Measurements from ENCODE around the gene OSBPL8.
A peak's percentile ranks its signal among the peaks of the same experiment; 100 is the strongest.

The OSBPL8 gene, protein sequence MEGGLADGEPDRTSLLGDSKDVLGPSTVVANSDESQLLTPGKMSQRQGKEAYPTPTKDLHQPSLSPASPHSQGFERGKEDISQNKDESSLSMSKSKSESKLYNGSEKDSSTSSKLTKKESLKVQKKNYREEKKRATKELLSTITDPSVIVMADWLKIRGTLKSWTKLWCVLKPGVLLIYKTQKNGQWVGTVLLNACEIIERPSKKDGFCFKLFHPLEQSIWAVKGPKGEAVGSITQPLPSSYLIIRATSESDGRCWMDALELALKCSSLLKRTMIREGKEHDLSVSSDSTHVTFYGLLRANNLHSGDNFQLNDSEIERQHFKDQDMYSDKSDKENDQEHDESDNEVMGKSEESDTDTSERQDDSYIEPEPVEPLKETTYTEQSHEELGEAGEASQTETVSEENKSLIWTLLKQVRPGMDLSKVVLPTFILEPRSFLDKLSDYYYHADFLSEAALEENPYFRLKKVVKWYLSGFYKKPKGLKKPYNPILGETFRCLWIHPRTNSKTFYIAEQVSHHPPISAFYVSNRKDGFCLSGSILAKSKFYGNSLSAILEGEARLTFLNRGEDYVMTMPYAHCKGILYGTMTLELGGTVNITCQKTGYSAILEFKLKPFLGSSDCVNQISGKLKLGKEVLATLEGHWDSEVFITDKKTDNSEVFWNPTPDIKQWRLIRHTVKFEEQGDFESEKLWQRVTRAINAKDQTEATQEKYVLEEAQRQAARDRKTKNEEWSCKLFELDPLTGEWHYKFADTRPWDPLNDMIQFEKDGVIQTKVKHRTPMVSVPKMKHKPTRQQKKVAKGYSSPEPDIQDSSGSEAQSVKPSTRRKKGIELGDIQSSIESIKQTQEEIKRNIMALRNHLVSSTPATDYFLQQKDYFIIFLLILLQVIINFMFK

GRCh38 chr12:76559400-76560085, at the start of gene OSBPL8:
Gene OSBPL8, minus strand, starts transcription at chr12:76559771. Its CDS starts 72,220 bp downstream, at chr12:76487551.
- peak; percentile 95 for DNase-seq (ENCODE audit: low read depth)

DNA sequence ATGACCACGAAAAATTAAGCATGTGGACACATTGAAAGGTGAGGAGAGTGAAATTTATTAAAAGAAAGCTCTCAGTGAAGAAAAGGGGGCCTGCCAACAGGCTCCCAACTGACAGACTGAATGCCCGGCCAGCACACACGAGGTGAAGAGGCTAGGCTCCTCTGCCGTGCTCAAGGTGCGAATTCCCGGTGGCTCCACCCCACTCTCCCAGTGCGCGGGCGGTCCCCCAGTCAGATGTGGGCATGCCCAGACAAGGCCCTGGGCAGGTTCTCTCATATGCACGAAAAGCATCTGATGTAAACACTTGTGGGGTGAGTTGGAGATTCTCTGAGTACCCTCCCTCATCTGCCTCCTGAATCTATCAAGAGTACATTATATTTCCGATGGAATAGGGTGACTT, 48.5 kb upstream of the OSBPL8 start:
- no peak for DNase-seq (ENCODE audit: low read depth)

DNA sequence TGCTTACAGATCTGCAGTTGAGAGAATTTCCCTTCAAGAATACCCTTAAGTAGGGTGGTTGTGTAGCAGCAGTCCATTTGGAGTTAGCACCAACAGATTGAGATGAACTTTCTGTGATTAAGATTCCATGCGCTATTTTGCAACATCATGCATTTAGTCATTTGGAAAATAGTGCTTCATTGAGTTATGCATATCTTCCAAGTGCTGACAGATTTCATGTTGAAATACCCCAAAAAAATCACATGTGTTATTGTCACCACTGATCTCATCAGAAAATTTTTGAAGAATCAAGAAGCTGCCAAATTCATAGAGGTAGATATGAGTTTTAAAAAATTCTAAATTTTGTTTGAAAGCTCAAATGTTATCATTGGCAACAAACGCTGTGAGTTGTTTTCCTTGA, 35.5 kb upstream of the OSBPL8 start:
- DNase-seq (ENCODE audit: low read depth): no peak

DNA sequence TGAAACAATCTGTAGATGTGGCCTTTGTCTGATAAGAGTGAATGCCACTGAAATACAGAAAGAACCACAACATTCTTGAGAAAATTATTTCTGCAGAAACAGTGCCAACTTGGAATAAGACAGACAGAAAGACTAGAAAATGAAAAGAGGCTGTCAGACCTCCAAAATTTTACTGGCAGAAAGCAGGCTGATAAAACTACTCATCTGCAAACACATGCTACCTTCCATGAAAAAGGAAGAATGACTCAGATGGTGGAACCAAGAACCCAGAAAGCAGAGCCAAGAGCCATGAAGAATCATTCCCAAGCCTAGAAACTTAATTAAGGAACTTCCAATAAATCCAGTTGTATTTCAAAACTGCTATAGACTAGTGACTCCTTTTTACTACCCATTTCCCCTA, 31.9 kb upstream of the OSBPL8 start:
- no peak for DNase-seq (ENCODE audit: low read depth)

DNA sequence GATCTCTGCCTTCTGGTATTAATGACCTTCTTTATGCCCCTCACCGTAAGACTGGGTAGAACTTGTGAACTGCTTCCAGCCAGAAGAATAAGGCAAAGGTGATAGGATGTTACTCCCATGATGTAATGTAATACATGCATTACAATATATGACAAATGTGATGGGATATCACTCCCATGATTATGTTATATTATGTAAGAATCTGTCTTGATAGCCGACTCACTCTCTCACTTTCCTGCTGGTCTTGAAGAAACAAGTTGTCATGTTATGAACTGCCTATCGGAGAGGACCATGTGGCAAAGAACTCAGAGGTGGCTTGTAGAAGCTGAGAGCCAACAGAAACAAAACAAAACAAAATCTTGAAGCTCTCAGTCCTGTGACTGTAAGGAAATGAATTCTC, 30.6 kb upstream of the OSBPL8 start:
- no peak for DNase-seq (ENCODE audit: low read depth)

DNA sequence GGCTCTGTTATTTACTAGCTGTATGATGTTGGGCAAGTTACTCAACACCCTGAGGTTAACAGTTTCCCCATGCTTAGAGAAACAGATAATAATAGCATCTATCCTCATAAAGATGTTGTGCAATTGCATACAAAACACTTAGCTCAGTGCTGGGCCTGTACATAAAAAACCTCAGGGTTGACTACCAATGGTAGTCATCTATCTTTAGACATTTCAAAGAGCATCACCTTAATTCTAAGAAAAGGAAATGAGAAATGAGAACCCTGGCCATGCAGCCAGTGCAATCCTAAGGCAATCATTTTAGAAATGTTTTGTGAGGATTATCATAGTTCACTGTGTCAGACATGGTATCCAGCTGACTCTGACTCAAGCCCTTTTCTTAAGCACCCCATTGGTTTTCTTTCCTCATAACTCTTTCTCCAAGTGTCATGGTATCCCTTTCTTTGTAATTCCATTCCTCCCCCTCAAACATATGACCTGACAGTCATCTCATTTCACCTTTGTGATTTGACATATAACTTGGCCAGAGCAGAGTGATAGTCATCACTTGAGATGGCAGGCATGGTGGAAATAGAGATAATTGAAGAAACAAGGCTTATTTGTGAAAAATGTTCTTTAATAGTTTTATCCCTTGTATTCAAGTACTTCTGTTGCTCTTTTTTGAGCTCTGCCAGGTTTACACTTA, 29.5 kb upstream of the OSBPL8 start:
- peak; percentile 36 for DNase-seq (ENCODE audit: low read depth)

DNA sequence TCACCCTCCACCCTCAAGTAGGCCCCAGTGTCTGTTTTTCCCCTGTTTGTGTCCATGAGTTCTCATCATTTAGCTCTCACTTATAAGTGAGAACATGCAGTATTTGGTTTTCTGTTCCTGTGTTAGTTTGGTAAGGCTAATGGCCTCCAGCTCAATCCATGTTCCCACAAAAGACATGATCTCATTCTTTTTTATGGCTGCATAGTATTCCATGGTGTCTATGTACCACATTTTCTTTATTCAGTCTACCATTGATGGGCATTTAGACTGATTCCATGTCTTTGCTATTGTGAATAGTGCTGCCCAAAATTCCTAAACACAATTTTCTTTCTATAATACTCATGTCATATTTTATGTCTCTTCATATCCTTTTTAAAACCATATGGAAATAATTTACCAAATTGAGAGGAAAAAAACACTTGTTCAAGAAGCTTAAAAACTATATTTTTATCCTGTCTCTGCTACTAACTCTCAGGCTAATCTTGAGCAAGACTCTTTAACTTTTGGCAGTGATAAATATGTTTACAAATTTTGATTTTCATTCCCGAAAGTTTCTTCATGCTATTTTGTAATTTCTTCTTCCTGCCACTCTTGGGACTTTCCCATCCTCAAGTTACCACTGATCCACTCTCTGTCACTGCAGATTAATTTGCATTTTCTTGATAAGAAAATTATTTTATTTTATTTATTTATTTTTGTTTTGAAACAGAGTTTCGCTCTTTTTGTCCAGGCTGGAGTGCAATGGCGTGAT, 28.0 kb upstream of the OSBPL8 start:
- DNase-seq (ENCODE audit: low read depth): no peak

- DNase-seq (ENCODE audit: low read depth): peak; percentile 66
Observed at GRCh38 chr12:76586764-76587395, 27.3 kb upstream of the OSBPL8 start.

- no peak for DNase-seq (ENCODE audit: low read depth)
Observed at GRCh38 chr12:76583301-76583700, 23.7 kb upstream of the OSBPL8 start.

DNA sequence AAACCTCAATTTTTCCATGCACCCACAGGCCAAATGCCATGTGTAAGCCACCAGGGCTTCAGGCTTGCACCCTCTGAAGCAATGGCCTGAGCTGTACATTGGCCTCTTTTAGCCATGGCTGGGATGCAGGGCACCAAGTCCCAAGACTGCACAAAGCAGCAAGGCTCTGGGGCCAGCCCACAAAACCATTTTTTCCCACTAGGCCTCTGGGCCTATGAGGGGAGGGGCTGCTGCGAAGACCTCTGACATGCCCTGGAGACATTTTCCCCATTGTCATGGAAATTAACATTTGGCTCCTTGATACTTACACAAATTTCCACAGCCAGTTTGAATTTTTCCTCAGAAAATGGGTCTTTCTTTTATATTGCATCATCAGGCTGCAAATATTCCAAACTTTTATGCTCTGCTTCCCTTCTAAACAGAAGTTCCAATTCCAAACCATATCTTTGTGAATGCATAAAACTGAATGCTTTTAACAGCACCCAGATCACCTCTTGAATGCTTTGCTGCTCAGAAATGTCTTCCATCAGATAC, 14.3 kb upstream of the OSBPL8 start:
- no peak for DNase-seq (ENCODE audit: low read depth)

DNA sequence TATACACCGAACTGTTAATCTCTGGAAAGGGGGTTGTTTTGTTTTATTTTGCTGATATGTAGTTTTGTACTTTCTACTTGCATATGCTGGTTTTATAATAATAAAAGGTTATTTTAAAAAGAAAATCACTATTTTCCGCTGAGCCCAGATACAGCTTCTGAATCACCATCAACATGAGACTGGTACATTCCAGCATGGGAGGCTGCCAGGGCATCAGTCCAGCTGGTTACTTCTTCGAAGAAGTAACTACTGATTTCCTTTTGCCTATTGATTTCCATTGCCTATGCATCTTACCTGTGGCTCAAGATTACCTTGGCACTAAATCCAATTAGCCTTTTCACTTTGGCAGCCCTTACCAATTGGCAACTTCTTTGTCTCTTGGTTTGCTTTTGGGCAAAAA, 11.7 kb upstream of the OSBPL8 start:
- DNase-seq (ENCODE audit: low read depth): no peak

GRCh38 chr12:76569685-76570604, 10.4 kb upstream of the OSBPL8 start:
- DNase-seq (ENCODE audit: low read depth): no peak

GRCh38 chr12:76568888-76569551, 9.4 kb upstream of the OSBPL8 start:
- DNase-seq (ENCODE audit: low read depth): no peak

DNA sequence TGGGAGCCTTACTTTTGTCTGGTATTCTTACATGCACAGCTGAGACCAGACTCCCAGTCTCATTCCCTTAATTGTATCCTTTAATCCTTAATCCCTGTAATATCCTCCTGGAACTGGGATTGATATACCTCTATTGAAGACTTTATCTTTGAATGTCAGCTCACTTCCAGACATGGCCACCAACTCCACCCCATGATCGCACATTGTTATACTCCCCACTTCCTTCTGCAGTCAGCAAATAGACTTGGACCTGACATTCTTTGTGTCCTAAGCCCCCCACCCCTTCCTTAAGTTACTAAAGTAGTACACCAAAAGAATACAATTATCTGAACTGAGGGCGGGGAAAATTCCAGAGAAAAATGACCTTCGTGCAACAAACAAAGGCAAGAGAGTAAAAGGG, 8.6 kb upstream of the OSBPL8 start:
- DNase-seq (ENCODE audit: low read depth): no peak

GRCh38 chr12:76563061-76563460, 3.5 kb upstream of the OSBPL8 start:
- DNase-seq (ENCODE audit: low read depth): no peak

DNA sequence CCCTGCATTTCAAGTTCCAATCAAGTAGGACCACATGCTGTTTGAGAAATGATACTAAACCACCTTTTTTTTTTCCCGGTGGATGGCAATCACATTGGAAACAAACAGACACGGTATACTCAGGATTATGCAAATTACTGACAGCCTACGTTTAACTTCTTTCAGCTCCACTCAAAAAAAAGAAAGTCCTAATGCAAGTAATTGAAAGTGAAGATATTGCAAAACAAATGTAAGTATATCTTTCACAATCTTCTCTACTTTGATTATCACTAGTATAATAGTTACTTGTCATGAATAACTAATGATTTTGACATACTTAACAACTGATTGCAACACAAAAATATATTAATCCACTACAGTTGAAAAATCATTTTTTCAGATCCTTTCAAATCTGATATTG, 2.6 kb upstream of the OSBPL8 start:
- DNase-seq (ENCODE audit: low read depth): no peak

DNA sequence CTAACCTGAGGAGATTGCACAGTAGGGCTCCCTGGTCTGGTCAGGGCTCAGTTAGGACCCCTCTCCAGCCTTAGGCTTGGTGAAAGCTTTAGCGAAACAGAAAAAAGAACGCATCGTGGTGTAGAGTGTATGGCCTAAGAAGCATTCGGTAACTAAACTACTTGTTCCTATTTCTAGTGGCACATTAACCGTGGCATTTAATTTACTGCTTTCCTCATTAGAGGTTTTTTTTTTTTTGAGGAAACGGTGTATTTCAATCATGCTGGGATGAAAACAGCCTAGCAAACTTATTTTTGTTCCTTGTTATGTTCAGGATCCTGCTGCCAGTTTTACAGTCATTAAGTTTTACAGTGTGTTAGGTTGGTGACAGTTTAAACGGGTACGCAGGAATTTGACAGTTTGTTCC, 518 bp upstream of the OSBPL8 start:
- DNase-seq (ENCODE audit: low read depth): no peak

- DNase-seq (ENCODE audit: low read depth): peak; percentile 54
Observed at GRCh38 chr12:76558684-76559399, 729 bp downstream of the OSBPL8 start.
